ENCODE data around the gene ITGB8.
A peak's percentile ranks its signal among the peaks of the same experiment; 100 is the strongest.

Gene ITGB8

GRCh38 chr7:20310963-20311742 lies 19.5 kb upstream of the ITGB8 start:
- no peak for DNase-seq

- DNase-seq: no peak
Observed at GRCh38 chr7:20311743-20312042, 19.0 kb upstream of the ITGB8 start.

GRCh38 chr7:20312562-20312961 lies 18.1 kb upstream of the ITGB8 start:
- no peak for DNase-seq

GRCh38 chr7:20313626-20314025 lies 17.1 kb upstream of the ITGB8 start:
- no peak for DNase-seq

- DNase-seq: no peak
Observed at GRCh38 chr7:20314198-20314597, 16.5 kb upstream of the ITGB8 start.

GRCh38 chr7:20316706-20317105 lies 14.0 kb upstream of the ITGB8 start:
- no peak for DNase-seq

- DNase-seq: no peak
Observed at GRCh38 chr7:20317413-20317812, 13.3 kb upstream of the ITGB8 start.

GRCh38 chr7:20318933-20319332 lies 11.8 kb upstream of the ITGB8 start:
- DNase-seq: no peak

- no peak for DNase-seq
Observed at GRCh38 chr7:20320322-20320721, 10.4 kb upstream of the ITGB8 start.

GRCh38 chr7:20320786-20321185 lies 9.9 kb upstream of the ITGB8 start:
- DNase-seq: no peak

GRCh38 chr7:20323595-20323994 lies 7.1 kb upstream of the ITGB8 start:
- DNase-seq: no peak

GRCh38 chr7:20326342-20326741 lies 4.4 kb upstream of the ITGB8 start:
- no peak for DNase-seq

- no peak for DNase-seq
Observed at GRCh38 chr7:20327055-20327454, 3.6 kb upstream of the ITGB8 start.

- no peak for DNase-seq
Observed at GRCh38 chr7:20328027-20328426, 2.7 kb upstream of the ITGB8 start.

- DNase-seq: no peak
Observed at GRCh38 chr7:20328692-20329091, 2.0 kb upstream of the ITGB8 start.

GRCh38 chr7:20329389-20330238 lies 1.1 kb upstream of the ITGB8 start:
- DNase-seq: peak; percentile 35

GRCh38 chr7:20330928-20331909 lies 519 bp downstream of the ITGB8 start:
- DNase-seq: peak; percentile 36

- no peak for DNase-seq
Observed at GRCh38 chr7:20331910-20332813, 1.5 kb downstream of the ITGB8 start.

- no peak for DNase-seq
Observed at GRCh38 chr7:20338285-20338684, 7.6 kb downstream of the ITGB8 start.

GRCh38 chr7:20340839-20341238 lies 10.1 kb downstream of the ITGB8 start:
- no peak for DNase-seq

GRCh38 chr7:20343205-20343604 lies 12.5 kb downstream of the ITGB8 start:
- DNase-seq: no peak

- no peak for DNase-seq
Observed at GRCh38 chr7:20343941-20344340, 13.2 kb downstream of the ITGB8 start.

Measured in activated CD4-positive, CD25-positive, alpha-beta regulatory T cell treated with anti-CD3 and anti-CD28 coated beads, Interleukin-2, amount 50 U/mL, for 72 hours (primary cell).